Measurements from ENCODE around the gene RAB3D. TPM values are rescaled to one million over a fixed set of nuclear protein-coding genes. Genes with fewer than 3 reads are reported as not detected.
"Not testable (repeated sequence)": the region's sequence is repeated elsewhere in the genome, so short reads cannot be mapped to it uniquely, and the experiment has no call there.

RAB3D gene
- polyA plus RNA-seq, 1 donor from 2014 or later = 2.7 TPM

DNA sequence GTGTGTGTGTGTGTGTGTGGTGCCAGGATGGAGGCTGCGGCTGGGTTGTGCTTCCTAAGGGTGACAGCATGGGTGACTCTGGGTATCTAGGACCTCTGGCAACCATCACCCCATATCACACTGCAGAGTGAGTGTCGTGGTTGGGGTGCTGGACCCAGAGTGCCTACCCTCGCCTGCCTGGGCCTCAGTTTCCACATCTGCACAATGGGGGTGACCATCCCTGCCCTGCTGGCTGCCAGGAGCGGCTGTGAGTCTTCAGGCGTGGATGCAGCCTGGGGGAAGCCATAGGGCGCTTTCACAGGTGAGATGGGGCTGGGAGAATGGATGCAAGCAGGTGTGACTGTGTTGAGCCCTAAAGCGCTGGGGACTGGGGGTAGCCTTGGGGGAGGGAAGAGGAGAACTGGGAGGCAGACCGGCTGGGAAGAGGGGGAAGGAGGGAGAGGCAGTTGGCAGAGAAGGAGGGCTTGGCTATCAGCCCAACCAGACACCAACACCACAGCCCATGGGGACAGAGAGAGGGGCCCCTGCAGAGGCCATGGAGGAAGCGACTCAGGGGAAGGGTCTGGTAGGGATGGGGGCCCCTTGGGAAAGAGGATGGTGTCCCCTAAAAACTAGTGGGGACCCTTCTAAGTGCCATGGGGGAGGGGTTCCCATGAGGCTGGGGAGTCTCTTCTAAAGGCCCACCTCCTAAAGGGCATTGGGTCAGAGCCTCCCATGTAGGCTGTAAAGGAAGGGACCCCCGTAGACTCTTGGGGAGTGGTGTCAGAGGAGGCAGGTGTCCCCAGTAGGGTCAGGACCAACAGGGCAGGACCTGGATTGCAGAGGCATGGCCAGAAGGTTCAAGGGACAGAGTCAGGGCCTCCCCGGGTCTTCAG is 17.5 kb upstream of the RAB3D start:
- H3K27ac Mint-ChIP-seq = no peak overlapping the region
- H3K27me3 Mint-ChIP-seq = peaks cover 8% of the 10 kb centered on the region
- no peaks in the 10 kb centered on the region for H3K36me3 Mint-ChIP-seq
- H3K4me3 Mint-ChIP-seq = peak overlapping the region in 1 of 4 donors; percentile 49
- peaks cover 0 to 9% (median 4%) of the 10 kb centered on the region in 3 donors for H3K4me1 Mint-ChIP-seq
- no peaks in the 10 kb centered on the region for H3K9me3 Mint-ChIP-seq

DNA sequence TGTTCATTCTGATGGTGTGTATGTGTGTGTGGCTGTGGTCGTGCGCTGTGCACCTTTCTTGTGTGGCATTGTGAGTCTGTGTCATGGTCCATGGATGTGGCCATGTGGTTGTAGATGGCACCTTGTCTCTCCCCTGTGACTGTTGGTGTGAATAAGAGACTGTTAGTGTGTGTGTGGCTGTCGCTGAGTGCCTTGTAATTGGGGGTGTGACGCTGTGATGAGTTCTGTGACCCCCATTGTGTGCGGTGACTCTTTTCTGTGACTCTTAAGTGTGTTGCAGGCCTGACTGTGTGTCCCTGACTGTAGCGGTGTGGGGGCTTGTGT is 16.6 kb upstream of the RAB3D start:
- H3K4me1 Mint-ChIP-seq = peaks cover 0 to 9% (median 4%) of the 10 kb centered on the region in 3 donors
- peak overlapping the region in 3 of 4 donors; percentile 47 to 69 (median 59) for H3K4me3 Mint-ChIP-seq
- H3K27me3 Mint-ChIP-seq = peaks cover 8% of the 10 kb centered on the region
- H3K36me3 Mint-ChIP-seq = no peaks in the 10 kb centered on the region
- H3K27ac Mint-ChIP-seq = peak overlapping the region in 1 of 3 donors; percentile 94
- H3K9me3 Mint-ChIP-seq = no peaks in the 10 kb centered on the region

DNA sequence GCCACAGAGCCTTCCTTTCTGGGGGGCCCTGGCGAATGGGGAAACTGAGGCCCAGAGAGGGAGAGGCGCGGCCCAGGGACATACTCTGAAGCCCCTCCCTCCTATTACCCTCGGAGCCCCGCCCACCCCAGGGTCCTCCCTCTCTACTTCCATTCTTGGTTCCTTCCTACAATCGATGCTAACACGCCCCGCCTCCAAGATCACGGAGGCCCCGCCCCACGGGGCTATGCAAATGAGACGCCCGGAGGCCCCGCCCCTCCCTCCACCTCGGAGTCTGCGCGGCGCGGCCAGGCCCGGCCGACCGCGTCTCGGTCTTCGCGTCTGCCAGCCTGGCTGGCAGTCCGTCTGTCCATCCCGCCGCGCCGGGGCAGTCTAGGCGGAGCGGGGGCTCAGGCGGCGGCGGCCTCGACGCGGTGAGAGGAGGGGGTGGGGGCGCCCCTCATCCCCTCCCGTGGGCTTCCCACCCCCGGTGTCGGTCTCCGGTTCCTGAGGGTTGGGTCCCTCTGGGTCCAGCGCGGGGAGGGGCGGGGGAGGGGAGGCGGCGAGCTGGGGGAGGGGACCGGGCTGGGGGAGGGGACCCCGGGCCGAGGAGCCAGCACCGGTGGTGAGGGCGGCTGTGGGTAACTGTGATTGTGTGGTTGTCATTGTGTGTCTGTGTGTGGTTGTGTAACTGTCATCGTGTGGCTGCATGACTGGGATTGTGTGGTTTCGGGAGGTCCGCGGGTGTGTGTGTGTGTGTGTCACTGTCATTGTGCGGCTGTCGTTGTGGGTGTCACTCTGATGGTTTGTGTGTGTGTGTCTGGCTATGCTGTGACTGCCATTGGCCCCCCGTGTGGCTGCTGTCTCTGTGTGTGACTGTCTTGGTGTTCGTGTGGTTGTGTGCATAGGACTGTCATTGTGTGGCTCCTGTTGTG is 16.0 kb upstream of the RAB3D start, which contains the start of gene PLPPR2:
Gene PLPPR2 (plus strand): TSS at position 273 of the 914 bp plus-strand sequence. CDS start 2,242 bp downstream, outside the sequence.
- H3K36me3 Mint-ChIP-seq = no peaks in the 10 kb centered on the region
- H3K27me3 Mint-ChIP-seq = peaks cover 8% of the 10 kb centered on the region
- peaks cover 0 to 9% (median 4%) of the 10 kb centered on the region in 3 donors for H3K4me1 Mint-ChIP-seq
- H3K4me3 Mint-ChIP-seq = peak within 1 kb of the TSS; percentile 14 to 74 (median 53)
- H3K27ac Mint-ChIP-seq = peak within 1 kb of the TSS in 1 of 3 donors; percentile 94
- no peaks in the 10 kb centered on the region for H3K9me3 Mint-ChIP-seq

DNA sequence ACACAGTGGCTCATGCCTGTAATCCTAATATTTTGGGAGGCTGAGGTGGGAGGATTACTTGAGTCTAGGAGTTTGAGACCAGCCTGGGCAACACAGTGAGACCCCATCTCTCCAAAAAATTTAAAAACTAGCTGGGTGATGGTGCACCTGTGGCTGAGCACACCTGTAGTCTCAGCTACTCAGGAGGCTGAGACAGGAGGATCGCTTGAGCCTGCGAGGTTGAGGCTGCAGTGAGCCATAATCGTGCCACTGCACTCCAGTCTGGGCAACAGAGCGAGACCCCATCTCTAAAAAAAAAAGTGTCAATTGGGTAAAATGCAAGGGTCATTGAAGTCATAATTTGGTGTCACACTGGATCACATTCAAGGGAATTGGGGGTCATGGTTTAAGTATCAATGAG is 14.6 kb upstream of the RAB3D start:
- H3K36me3 Mint-ChIP-seq, H3K4me1 Mint-ChIP-seq, H3K27ac Mint-ChIP-seq, H3K27me3 Mint-ChIP-seq, H3K9me3 Mint-ChIP-seq: not testable (repeated sequence)
- H3K4me3 Mint-ChIP-seq = peak overlapping the region in 1 of 4 donors; percentile 14

DNA sequence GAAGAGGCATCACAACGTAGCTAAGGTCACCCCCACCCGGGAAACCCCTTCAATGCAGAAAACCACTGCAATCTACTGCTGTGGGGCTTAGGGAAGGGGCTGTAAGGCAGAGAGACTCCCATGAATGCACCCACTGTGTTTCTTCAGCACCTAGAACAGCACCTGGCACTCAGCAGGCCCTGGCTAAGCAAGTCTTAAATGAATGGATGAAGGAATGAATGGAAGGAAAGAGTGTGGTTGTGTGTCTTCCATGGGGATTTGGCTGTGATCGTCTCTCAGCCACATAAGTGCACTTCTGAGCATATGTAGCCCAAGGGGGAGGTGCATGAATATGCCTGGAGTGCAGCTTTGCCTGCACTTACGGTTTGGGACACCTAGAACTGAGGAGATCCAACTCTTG is 9.7 kb upstream of the RAB3D start:
- peaks cover 11 to 20% (median 19%) of the 10 kb centered on the region in 3 donors for H3K4me1 Mint-ChIP-seq
- peak overlapping the region in 2 of 4 donors; percentile 56 to 77 for H3K4me3 Mint-ChIP-seq

DNA sequence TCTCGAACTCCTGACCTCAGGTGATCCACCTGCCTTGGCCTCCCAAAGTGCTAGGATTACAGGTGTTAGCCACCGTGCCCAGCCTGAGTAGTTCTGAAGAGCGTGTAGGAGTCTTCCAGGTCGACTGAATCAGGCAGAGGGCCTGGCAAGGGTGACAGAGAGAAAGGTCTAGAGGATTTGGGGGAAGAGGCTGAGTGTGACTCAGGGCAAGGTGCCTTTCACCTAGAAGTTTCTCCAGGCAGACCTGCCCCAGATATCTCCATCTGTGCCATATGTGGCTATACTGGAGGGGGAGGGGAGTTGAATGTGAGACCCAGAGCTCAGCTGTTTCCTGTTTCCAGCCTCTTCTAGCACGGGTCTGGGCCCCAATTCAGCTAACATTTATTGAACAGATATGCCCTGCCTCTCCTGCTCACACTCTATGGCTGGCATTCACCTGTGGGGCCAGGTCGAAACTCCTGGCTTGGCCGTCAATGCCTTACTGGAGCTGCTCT is 8.1 kb upstream of the RAB3D start:
- H3K27me3 Mint-ChIP-seq = no peaks in the 10 kb centered on the region
- H3K4me1 Mint-ChIP-seq = peaks cover 11 to 20% (median 19%) of the 10 kb centered on the region in 3 donors
- peak overlapping the region; percentile 89 to 100 (median 98) for H3K4me3 Mint-ChIP-seq
- peak overlapping the region in 2 of 3 donors; percentile 79 to 93 for H3K27ac Mint-ChIP-seq
- peaks cover 4% of the 10 kb centered on the region for H3K36me3 Mint-ChIP-seq
- H3K9me3 Mint-ChIP-seq = peaks cover 0 to 2% (median 0%) of the 10 kb centered on the region in 3 donors

More for the DNA sequence above, 9.7 kb upstream of the RAB3D start:
- H3K27ac Mint-ChIP-seq = peak overlapping the region in 1 of 3 donors; percentile 59
- peaks cover 4% of the 10 kb centered on the region for H3K36me3 Mint-ChIP-seq
- no peaks in the 10 kb centered on the region for H3K27me3 Mint-ChIP-seq
- H3K9me3 Mint-ChIP-seq = peaks cover 0 to 2% (median 0%) of the 10 kb centered on the region in 3 donors

DNA sequence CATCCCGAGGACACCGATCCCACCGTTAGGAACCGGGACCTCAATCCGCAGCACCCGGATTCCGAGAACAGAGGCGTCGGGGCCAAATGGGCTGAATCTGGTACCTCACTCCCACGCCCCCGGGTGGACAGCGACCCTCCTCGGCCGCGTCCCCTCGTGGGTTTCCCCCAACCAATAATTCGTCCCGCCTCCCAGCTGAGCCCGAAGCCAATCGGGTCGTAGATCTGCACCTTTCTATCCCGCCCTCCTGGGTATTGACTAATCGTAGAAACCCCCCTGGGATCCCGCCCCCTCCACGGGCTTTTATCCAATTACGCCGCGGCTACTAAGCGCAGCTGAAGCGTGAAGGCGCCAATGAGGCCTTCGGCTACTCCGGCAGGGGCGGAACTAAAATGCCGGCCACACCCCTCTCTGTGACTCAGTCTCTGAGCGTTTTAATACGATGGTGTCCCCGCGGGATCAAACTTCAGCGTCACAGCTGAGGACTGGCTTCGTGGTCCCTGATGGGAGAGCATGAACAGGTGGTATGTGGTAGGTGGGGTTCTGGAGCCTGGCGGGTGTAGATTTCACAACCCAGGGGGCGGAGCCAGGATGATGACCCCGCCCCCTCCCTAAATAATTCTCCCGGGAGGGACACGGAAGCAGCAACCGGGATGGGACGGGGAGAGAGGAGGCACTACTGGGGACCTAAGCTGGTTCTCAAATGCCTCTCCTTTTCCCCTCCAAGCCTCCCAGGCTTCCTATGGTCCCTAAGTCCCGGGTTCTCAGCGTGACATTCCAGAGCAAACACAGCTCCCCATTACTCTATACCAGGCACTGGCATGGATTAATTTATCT is 6.9 kb upstream of the RAB3D start, which contains the start of the genes CCDC159 and TMEM205:
Gene CCDC159 (plus strand): TSS at position 416 of the 837 bp plus-strand sequence. CDS start 88 bp downstream, at position 504.
Gene TMEM205 (minus strand): TSS at position 165 of the 837 bp plus-strand sequence. CDS start 649 bp downstream, outside the sequence.
- peak within 1 kb of the TSS; percentile 79 to 95 (median 93) for H3K27ac Mint-ChIP-seq
- no peaks in the 10 kb centered on the region for H3K27me3 Mint-ChIP-seq
- H3K9me3 Mint-ChIP-seq = peaks cover 0 to 2% (median 0%) of the 10 kb centered on the region in 3 donors
- H3K4me3 Mint-ChIP-seq = peak within 1 kb of the TSS; percentile 89 to 100 (median 98)
- peaks cover 11 to 20% (median 19%) of the 10 kb centered on the region in 3 donors for H3K4me1 Mint-ChIP-seq
- H3K36me3 Mint-ChIP-seq = peaks cover 4% of the 10 kb centered on the region

DNA sequence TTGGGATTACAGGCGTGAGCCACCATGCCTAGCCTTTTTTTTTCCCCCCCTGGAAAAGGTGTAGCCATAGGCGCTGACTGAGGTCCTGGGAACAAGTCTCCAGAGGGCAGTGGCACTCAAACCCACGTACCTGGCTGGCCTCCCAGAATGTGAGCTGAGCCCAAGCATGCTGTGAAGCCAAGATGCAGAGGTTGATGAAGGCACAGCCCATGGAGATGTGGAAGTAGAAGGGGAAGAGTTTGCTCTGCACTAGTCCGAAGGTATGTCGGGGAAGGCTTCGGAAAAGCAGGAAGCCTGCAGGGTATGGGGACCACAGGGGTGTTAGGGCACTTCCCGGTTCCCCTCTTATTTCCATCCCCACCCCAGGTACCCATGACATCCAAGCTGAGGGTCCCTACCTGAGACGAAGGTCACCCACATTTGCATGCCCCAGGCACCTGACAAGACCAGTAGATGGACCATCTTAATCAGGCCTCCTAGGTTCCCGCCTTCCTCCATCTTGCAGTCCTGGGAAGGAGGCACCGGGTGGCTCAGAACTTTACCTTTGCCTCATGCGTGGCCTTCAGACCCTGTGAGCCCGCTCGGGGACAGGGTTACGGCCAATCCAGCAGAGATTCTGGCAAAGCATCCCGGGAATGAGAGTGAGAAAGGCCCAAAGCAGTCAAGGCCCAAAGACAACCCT is 5.8 kb upstream of the RAB3D start:
- Mint-ChIP-seq H3K4me3 (peak overlapping the region; percentile 89 to 100 (median 98)), H3K27ac (peak overlapping the region; percentile 79 to 85 (median 81)), H3K4me1 (peaks cover 11 to 21% (median 20%) of the 10 kb centered on the region in 3 donors), H3K36me3 (peaks cover 4% of the 10 kb centered on the region), H3K27me3 (no peaks in the 10 kb centered on the region), H3K9me3 (peaks cover 0 to 2% (median 0%) of the 10 kb centered on the region in 3 donors)

DNA sequence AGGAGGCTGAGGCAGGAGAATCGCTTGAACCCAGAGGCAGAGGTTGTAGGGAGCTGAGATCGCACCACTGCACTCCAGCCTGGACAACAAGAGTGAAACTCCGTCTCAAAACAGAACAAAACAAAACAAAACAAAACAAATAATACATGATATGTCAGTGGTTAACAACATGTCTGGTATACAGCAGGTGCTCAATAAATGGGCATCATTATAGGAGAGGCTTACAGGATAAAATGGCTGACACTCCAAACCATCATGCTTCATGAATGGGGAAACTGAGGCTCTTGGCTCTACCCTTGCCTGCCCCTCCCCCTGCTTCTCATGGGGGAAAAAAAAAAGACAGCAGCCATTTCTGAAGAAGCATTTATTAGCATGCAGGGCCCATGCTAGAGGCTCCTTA is 3.0 kb upstream of the RAB3D start:
- peaks cover 19 to 28% (median 27%) of the 10 kb centered on the region in 3 donors for H3K4me1 Mint-ChIP-seq
- H3K4me3 Mint-ChIP-seq = peak overlapping the region in 2 of 4 donors; percentile 42 to 60
- H3K27me3 Mint-ChIP-seq = no peaks in the 10 kb centered on the region
- H3K36me3 Mint-ChIP-seq = peaks cover 1% of the 10 kb centered on the region
- H3K27ac Mint-ChIP-seq = peak overlapping the region in 1 of 3 donors; percentile 59
- H3K9me3 Mint-ChIP-seq = no peaks in the 10 kb centered on the region

DNA sequence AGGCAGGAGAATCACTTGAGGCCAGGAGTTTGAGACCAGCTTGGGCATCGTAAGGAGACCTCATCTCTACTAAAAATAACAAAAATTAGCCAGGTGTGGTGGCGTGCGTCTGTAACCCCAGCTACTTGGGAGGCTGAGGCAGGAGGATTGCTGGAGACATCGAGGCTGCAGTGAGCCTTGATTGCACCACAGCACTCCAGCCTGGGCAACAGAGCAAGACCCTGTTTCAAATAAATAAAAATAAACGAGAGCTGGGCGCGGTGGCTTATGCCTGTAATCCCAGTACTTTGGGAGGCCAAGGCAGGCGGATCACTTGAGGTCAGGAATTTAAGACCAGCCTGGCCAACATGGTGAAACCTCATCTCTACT is 626 bp upstream of the RAB3D start:
- not testable (repeated sequence) for H3K27me3 Mint-ChIP-seq, H3K9me3 Mint-ChIP-seq, H3K36me3 Mint-ChIP-seq
- Mint-ChIP-seq H3K4me1 (peaks cover 12 to 13% (median 12%) of the 10 kb centered on the region in 3 donors), H3K27ac (peak overlapping the region; percentile 47 to 73 (median 62)), H3K4me3 (peak overlapping the region; percentile 83 to 94 (median 90))

DNA sequence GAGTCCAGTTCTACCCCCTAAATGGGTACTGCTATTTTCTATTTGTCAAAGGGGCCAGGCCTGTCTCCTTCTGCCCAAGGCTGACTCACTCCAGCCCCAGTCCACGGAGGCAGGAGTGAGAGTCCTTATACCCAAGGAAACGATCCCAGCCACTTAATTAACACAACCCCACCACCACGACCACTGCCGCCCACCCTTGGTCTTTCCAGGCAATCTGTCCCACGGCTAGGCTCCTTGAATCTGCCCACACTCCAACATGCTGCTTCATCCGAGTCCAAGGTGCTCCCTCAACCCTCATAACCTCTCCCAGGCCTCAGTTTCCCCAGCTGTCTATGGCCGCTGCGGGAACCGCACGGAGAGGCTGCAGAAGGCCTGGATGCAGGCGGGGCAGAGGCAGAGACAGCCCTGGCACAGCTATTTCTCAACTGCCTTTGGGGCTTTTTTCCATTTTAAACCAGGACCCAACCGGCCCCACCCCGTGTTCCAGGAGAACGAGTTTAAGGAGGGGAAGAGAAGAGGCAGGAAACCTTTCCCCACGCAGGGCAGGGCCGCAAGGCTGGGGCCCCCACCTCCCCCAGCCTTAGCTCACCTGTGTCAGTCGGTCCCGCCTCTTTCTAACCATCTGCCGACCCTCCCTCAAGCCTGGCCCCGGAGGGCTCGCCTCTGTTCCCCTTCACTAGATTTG is 746 bp downstream of the RAB3D start:
- H3K27ac Mint-ChIP-seq = peak overlapping the region; percentile 57 to 88 (median 70)
- H3K9me3 Mint-ChIP-seq = no peaks in the 10 kb centered on the region
- H3K36me3 Mint-ChIP-seq = peaks cover 5% of the 10 kb centered on the region
- H3K4me1 Mint-ChIP-seq = peaks cover 8 to 12% (median 9%) of the 10 kb centered on the region in 3 donors
- no peaks in the 10 kb centered on the region for H3K27me3 Mint-ChIP-seq
- H3K4me3 Mint-ChIP-seq = peak overlapping the region; percentile 83 to 94 (median 90)

DNA sequence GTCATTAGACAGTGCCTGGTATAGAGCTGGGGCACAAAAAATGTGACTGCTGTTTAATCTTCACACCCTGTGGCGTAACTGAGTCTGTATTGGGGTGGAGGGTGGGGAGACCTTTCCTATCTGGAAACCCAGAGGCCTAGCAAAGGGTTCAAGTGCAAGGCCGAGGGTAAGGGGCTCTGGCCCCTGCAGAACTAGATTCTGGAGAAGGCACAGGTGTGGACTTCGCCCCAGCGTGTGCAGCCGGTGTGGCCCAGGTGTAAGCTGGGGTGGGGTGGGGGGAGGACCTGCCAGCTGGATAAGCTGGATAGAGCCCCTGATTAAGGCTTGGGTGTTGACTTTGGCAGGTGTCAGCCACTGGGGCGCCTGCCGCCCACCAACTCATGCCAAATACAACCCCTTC is 1.3 kb downstream of the RAB3D start:
- H3K36me3 Mint-ChIP-seq = peaks cover 7% of the 10 kb centered on the region
- H3K4me1 Mint-ChIP-seq = peaks cover 8 to 12% (median 9%) of the 10 kb centered on the region in 3 donors
- peak overlapping the region in 3 of 4 donors; percentile 38 to 85 (median 79) for H3K4me3 Mint-ChIP-seq
- peak overlapping the region in 2 of 3 donors; percentile 57 to 70 for H3K27ac Mint-ChIP-seq
- no peaks in the 10 kb centered on the region for H3K9me3 Mint-ChIP-seq
- H3K27me3 Mint-ChIP-seq = no peaks in the 10 kb centered on the region

DNA sequence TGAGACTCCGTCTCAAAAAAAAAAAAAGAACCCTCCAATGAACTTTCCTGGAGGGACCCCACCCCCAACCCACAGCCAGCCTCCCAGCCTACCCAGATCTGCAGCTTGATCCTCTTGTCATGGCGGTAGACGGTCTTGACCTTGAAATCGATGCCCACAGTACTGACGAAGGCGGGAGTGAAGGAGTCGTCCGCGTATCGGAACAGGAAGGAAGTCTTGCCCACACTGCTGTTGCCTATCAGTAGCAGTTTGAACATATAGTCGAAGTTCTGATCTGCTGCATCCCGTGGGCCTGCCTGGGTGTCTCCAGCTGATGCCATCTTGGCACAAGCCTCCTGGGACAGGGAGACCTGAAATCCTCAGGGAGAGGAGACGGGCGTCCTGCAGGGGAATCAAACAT is 2.4 kb downstream of the RAB3D start:
- peaks cover 8 to 12% (median 9%) of the 10 kb centered on the region in 3 donors for H3K4me1 Mint-ChIP-seq
- no peaks in the 10 kb centered on the region for H3K9me3 Mint-ChIP-seq
- H3K4me3 Mint-ChIP-seq = peak overlapping the region in 2 of 4 donors; percentile 63 to 79
- peak overlapping the region in 1 of 3 donors; percentile 53 for H3K27ac Mint-ChIP-seq
- H3K27me3 Mint-ChIP-seq = no peaks in the 10 kb centered on the region
- H3K36me3 Mint-ChIP-seq = peaks cover 9% of the 10 kb centered on the region
